Measurements from ENCODE around the gene MED13L.

Gene MED13L

DNA sequence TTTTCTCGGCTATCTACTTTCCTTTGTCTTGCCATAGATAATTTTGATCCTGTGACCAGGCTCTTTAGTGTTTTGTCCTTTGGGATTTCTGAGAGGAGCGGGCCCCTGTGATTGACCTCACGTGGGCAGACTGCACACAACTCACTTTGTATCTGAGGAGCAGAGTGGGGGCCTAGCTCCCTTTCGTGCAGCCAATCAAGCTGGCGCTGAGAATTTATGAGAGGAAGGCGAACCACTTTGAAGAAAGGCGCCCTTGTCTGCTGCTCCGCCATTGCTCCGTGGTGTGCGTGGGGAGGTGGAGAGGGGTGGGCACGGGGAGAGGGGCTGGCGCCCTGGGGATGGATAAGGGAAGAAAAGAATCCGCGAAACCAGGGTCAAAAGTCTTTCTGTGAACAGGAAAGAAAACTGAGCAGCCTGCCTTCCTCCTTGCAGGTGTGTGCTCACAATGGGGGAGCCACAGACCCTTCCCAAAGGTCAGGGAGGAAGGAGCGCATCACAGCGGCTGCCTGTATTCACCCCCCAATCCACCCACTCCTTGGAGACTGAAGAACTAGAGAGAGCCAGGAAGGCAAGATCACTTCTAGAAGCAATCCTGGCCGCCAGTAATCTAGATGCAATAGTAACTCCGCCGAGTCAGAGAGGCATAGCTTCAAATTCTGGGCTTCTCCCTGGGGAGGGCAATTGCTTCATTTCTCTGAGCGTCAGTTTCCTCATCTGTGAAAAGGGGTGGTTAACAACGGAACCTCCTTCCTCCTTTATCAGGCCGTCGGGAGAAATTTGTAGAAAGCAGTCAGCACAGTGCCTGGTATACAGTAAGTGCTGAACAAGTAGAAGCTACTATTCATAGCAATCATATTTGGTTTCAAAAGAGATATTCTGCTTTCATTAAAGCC lies 24.9 kb upstream of the MED13L start:
- WGBS (ENCODE audit: extremely low coverage, insufficient coverage, low lambda C conversion rate): no CpG with 5 or more reads among the region's 23 CpGs
- Histone ChIP-seq H3K23ac (ENCODE audit: low read length) (no peak overlapping the region), H3K79me2 (ENCODE audit: control insufficient read depth, insufficient read depth, low read length) (no peaks in the 10 kb centered on the region), H3K4ac (ENCODE audit: low read depth, low read length) (no peak overlapping the region), H4K5ac (ENCODE audit: low read length) (no peak overlapping the region), H2BK5ac (ENCODE audit: low read length) (no peak overlapping the region), H3K56ac (ENCODE audit: low read length) (peak overlapping the region; percentile 38), H2AK5ac (ENCODE audit: low read length) (no peak overlapping the region), H3K36me3 (ENCODE audit: control insufficient read depth, insufficient read depth, low read length) (no peaks in the 10 kb centered on the region), H3K4me1 (ENCODE audit: control insufficient read depth, low read depth, low read length) (peaks cover 2% of the 10 kb centered on the region), H3K9ac (ENCODE audit: low read length) (no peak overlapping the region), H2BK120ac (ENCODE audit: low read depth, low read length) (no peak overlapping the region), H4K8ac (ENCODE audit: low read depth, low read length) (no peak overlapping the region), H2BK15ac (replicated peaks; ENCODE audit: low read depth) (no peak overlapping the region), H3K18ac (ENCODE audit: low read length) (no peak overlapping the region), H3K27me3 (ENCODE audit: insufficient read depth, low read length, poor library complexity) (no peaks in the 10 kb centered on the region), H3K27ac (ENCODE audit: low read depth, low read length) (no peak overlapping the region), H3K4me3 (ENCODE audit: low read length) (no peak overlapping the region), H3K4me2 (ENCODE audit: low read length) (no peak overlapping the region), H3K79me1 (ENCODE audit: low read length) (no peaks in the 10 kb centered on the region)
- DNase-seq: peak; percentile 47

DNA sequence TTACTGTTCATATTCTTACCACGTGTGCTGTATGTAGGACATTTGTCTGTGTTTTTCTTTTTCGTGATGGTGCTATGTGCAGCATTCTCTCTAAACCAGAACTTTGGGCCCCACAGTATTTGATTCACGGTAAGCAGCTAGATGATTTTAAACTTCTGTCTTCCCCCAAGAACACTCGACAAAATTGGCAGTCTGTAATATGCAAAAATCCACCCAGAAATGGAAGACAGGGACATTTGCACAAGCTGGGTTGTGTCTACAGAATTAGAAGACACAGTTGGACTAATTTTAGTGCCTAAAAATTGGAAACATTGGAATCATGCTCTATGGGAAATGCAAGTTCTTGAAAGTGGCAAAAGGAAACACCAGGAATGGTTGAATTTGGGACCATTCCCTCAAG lies 24.1 kb upstream of the MED13L start:
- DNase-seq: no peak
- Histone ChIP-seq H2AK5ac (ENCODE audit: low read length) (no peak overlapping the region), H3K4me1 (ENCODE audit: control insufficient read depth, low read depth, low read length) (peaks cover 2% of the 10 kb centered on the region), H3K27ac (ENCODE audit: low read depth, low read length) (no peak overlapping the region), H3K9ac (ENCODE audit: low read length) (no peak overlapping the region), H3K4ac (ENCODE audit: low read depth, low read length) (no peak overlapping the region), H3K23ac (ENCODE audit: low read length) (no peak overlapping the region), H3K56ac (ENCODE audit: low read length) (no peak overlapping the region), H3K79me2 (ENCODE audit: control insufficient read depth, insufficient read depth, low read length) (no peaks in the 10 kb centered on the region), H4K8ac (ENCODE audit: low read depth, low read length) (no peak overlapping the region), H3K4me2 (ENCODE audit: low read length) (no peak overlapping the region), H3K4me3 (ENCODE audit: low read length) (no peak overlapping the region), H3K36me3 (ENCODE audit: control insufficient read depth, insufficient read depth, low read length) (no peaks in the 10 kb centered on the region), H3K18ac (ENCODE audit: low read length) (no peak overlapping the region), H2BK15ac (replicated peaks; ENCODE audit: low read depth) (no peak overlapping the region), H3K27me3 (ENCODE audit: insufficient read depth, low read length, poor library complexity) (no peaks in the 10 kb centered on the region), H2BK5ac (ENCODE audit: low read length) (no peak overlapping the region), H2BK120ac (ENCODE audit: low read depth, low read length) (no peak overlapping the region), H4K5ac (ENCODE audit: low read length) (no peak overlapping the region), H3K79me1 (ENCODE audit: low read length) (no peaks in the 10 kb centered on the region)
- no CpG with 5 or more reads among the region's 4 CpGs for WGBS (ENCODE audit: extremely low coverage, insufficient coverage, low lambda C conversion rate)

DNA sequence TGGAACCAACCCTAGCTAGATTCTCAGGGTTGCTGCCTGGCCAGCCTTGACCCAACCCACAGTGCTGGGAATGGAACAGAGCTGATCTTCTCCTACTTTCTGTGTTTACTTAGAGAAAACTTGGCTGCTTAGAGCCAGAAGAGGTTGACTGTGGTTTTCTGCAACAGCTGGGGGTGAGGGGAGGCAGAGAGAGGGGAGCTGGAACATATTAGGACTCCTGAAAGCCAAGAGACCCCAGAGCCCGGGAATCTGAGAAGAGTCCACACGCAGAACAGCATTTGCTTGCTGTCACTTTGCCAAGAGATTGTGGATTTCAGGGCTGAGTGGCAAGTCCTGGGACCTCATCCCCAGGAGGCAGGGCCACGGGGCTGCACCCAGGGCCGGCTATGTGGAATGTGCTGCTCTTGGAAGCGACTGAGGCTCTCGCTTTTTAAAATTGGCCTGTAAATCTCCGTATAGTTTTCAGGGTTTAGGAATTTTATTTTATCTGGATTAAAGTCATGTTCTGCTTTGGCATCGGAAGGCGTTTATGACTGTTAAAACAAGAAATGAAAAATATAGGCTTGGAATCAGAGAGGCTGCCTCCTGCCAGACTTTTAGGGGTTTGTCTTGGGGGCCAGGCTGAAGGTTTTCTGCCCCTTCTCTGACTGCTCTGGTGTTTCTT lies 22.3 kb upstream of the MED13L start:
- H3K27ac ChIP-seq (ENCODE audit: low read depth, low read length): no peak overlapping the region
- DNase-seq: no peak
- no CpG with 5 or more reads among the region's 9 CpGs for WGBS (ENCODE audit: extremely low coverage, insufficient coverage, low lambda C conversion rate)

DNA sequence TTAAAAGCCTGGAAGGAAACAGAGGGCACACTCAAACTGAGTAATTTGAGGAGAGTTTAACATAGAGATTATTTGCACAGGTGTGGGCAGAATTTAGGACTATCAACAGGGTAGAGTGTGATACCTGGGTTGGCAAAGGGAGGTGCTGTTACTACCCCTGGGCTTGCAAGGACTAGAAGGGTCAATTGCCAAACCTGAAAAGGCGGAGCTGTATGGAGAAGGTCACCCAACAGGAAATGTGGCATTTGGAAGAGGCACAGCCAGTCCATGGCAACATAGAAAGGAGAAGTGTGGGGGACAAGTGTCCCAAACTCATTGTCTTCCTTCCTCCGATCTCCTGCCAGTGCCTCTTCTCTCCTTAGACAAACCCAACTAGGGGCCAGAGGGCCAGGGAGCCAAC lies 21.6 kb upstream of the MED13L start:
- no peak for DNase-seq
- Histone ChIP-seq H3K36me3 (ENCODE audit: control insufficient read depth, insufficient read depth, low read length) (no peaks in the 10 kb centered on the region), H2BK120ac (ENCODE audit: low read depth, low read length) (no peak overlapping the region), H4K5ac (ENCODE audit: low read length) (no peak overlapping the region), H3K4ac (ENCODE audit: low read depth, low read length) (no peak overlapping the region), H3K79me1 (ENCODE audit: low read length) (no peaks in the 10 kb centered on the region), H3K4me1 (ENCODE audit: control insufficient read depth, low read depth, low read length) (peaks cover 4% of the 10 kb centered on the region), H3K4me2 (ENCODE audit: low read length) (no peak overlapping the region), H4K8ac (ENCODE audit: low read depth, low read length) (no peak overlapping the region), H2BK15ac (replicated peaks; ENCODE audit: low read depth) (no peak overlapping the region), H3K4me3 (ENCODE audit: low read length) (no peak overlapping the region), H3K27ac (ENCODE audit: low read depth, low read length) (no peak overlapping the region), H3K9ac (ENCODE audit: low read length) (no peak overlapping the region), H3K23ac (ENCODE audit: low read length) (no peak overlapping the region), H2AK5ac (ENCODE audit: low read length) (no peak overlapping the region), H3K79me2 (ENCODE audit: control insufficient read depth, insufficient read depth, low read length) (no peaks in the 10 kb centered on the region), H3K56ac (ENCODE audit: low read length) (no peak overlapping the region), H3K27me3 (ENCODE audit: insufficient read depth, low read length, poor library complexity) (no peaks in the 10 kb centered on the region), H3K18ac (ENCODE audit: low read length) (no peak overlapping the region), H2BK5ac (ENCODE audit: low read length) (no peak overlapping the region)
- WGBS (ENCODE audit: extremely low coverage, insufficient coverage, low lambda C conversion rate): no CpG with 5 or more reads among the region's 2 CpGs

More for the DNA sequence above, 22.3 kb upstream of the MED13L start:
- Histone ChIP-seq H2AK5ac (ENCODE audit: low read length) (no peak overlapping the region), H3K79me2 (ENCODE audit: control insufficient read depth, insufficient read depth, low read length) (no peaks in the 10 kb centered on the region), H3K23ac (ENCODE audit: low read length) (no peak overlapping the region), H3K56ac (ENCODE audit: low read length) (peak overlapping the region; percentile 31), H4K8ac (ENCODE audit: low read depth, low read length) (no peak overlapping the region), H4K5ac (ENCODE audit: low read length) (no peak overlapping the region), H3K79me1 (ENCODE audit: low read length) (no peaks in the 10 kb centered on the region), H3K9ac (ENCODE audit: low read length) (no peak overlapping the region), H3K36me3 (ENCODE audit: control insufficient read depth, insufficient read depth, low read length) (no peaks in the 10 kb centered on the region), H3K4me3 (ENCODE audit: low read length) (no peak overlapping the region), H3K4ac (ENCODE audit: low read depth, low read length) (no peak overlapping the region), H2BK120ac (ENCODE audit: low read depth, low read length) (no peak overlapping the region), H3K4me2 (ENCODE audit: low read length) (no peak overlapping the region), H3K18ac (ENCODE audit: low read length) (peak overlapping the region; percentile 32), H2BK5ac (ENCODE audit: low read length) (no peak overlapping the region), H2BK15ac (replicated peaks; ENCODE audit: low read depth) (no peak overlapping the region), H3K4me1 (ENCODE audit: control insufficient read depth, low read depth, low read length) (peaks cover 4% of the 10 kb centered on the region), H3K27me3 (ENCODE audit: insufficient read depth, low read length, poor library complexity) (no peaks in the 10 kb centered on the region)

DNA sequence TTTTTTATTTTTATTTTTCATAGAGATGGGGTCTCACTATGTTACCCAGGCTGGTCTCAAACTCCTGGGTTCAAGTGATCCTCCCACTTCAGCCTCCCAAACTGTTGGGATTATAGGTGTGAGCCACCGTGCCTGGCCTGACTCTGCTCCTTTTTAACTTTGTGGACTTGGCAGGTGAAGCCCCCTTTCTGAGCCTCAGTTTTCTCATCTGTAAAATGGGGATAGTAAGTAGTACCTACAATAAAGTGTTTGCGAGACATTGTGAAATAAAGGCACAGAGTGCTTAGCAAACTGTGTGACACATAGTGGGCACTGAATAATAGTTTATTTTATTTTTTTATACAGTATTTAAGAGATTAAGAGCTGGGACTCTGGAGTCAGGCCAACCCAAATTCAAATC lies 21.1 kb upstream of the MED13L start:
- DNase-seq: no peak
- peaks cover 4% of the 10 kb centered on the region for H3K4me1 ChIP-seq (ENCODE audit: control insufficient read depth, low read depth, low read length)
- no peak overlapping the region for H2BK120ac ChIP-seq (ENCODE audit: low read depth, low read length)
- H4K8ac ChIP-seq (ENCODE audit: low read depth, low read length): no peak overlapping the region
- no peak overlapping the region for H3K9ac ChIP-seq (ENCODE audit: low read length)
- no peak overlapping the region for H2AK5ac ChIP-seq (ENCODE audit: low read length)
- H2BK15ac ChIP-seq (replicated peaks; ENCODE audit: low read depth): no peak overlapping the region
- no peaks in the 10 kb centered on the region for H3K36me3 ChIP-seq (ENCODE audit: control insufficient read depth, insufficient read depth, low read length)
- H4K5ac ChIP-seq (ENCODE audit: low read length): no peak overlapping the region
- no peak overlapping the region for H3K4me2 ChIP-seq (ENCODE audit: low read length)
- H2BK5ac ChIP-seq (ENCODE audit: low read length): no peak overlapping the region
- H3K4ac ChIP-seq (ENCODE audit: low read depth, low read length): no peak overlapping the region
- no peaks in the 10 kb centered on the region for H3K27me3 ChIP-seq (ENCODE audit: insufficient read depth, low read length, poor library complexity)
- H3K18ac ChIP-seq (ENCODE audit: low read length): no peak overlapping the region
- H3K79me1 ChIP-seq (ENCODE audit: low read length): no peaks in the 10 kb centered on the region
- no peak overlapping the region for H3K23ac ChIP-seq (ENCODE audit: low read length)
- no peaks in the 10 kb centered on the region for H3K79me2 ChIP-seq (ENCODE audit: control insufficient read depth, insufficient read depth, low read length)
- no peak overlapping the region for H3K4me3 ChIP-seq (ENCODE audit: low read length)
- H3K27ac ChIP-seq (ENCODE audit: low read depth, low read length): no peak overlapping the region
- WGBS (ENCODE audit: extremely low coverage, insufficient coverage, low lambda C conversion rate): no CpG with 5 or more reads among the region's 2 CpGs
- H3K56ac ChIP-seq (ENCODE audit: low read length): no peak overlapping the region
